ENCODE results near the gene TNFRSF1A.

Gene TNFRSF1A

DNA sequence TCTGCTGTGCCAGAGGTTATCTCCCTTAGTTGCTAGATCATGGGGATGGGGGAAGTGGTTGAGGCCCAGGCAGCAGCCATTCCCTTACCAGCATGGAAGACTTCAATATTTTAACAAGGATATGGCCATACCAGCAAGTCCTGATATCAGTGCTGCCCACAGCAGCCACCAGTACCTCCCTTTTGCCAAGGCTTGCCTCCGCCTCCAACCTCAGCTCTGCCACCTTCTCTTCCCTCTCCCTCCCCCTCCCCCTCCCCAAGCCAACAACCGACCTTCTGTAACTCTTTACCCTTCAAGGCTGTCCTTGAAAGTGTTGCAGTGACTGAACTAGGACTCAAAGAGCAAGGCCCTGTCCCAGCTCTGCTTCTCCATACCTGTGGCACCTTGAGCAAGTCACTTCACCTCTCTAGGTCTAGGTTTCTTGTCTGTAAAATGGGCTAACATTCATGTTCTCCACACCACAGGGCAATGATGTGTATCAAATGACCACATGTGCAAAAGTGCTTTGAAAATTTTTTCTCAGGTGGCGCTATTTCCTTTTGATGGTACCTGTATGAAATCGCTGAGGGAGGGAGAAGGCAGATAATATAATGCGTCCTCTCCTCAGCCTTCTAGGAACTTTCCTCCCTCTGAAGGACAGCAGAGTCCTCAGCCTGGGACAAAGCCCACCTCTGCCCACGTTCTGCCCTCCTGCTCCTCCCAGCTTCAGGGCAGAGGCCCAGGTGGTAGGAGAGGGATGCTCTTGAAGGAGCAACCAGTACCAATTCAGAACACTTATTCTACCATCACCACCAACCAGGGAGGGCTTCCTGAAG lies 16.7 kb downstream of the TNFRSF1A start:
- Histone ChIP-seq H3K4me3 (replicated peaks; ENCODE audit: insufficient read depth, low read length) (no peak overlapping the region), H3K27ac (replicated peaks) (no peak overlapping the region), H3K27me3 (ENCODE audit: insufficient read depth, poor library complexity, severe bottlenecking) (no peaks in the 10 kb centered on the region)
- no peak for DNase-seq (ENCODE audit: low read depth in 1 of 2, low spot score in 1 of 2)
- TF ChIP-seq POLR2AphosphoS5 (IDR thresholded peaks at IDR 0.05; ENCODE audit: low read depth) (peak; percentile 29; the same call in 1 of the 2 replicates), SPI1 (IDR thresholded peaks at IDR 0.05; ENCODE audit: borderline replicate concordance, low read depth) (peak; percentile 28; the same call in 1 of the 2 replicates)
- TF ChIP-seq, protein P1, sequence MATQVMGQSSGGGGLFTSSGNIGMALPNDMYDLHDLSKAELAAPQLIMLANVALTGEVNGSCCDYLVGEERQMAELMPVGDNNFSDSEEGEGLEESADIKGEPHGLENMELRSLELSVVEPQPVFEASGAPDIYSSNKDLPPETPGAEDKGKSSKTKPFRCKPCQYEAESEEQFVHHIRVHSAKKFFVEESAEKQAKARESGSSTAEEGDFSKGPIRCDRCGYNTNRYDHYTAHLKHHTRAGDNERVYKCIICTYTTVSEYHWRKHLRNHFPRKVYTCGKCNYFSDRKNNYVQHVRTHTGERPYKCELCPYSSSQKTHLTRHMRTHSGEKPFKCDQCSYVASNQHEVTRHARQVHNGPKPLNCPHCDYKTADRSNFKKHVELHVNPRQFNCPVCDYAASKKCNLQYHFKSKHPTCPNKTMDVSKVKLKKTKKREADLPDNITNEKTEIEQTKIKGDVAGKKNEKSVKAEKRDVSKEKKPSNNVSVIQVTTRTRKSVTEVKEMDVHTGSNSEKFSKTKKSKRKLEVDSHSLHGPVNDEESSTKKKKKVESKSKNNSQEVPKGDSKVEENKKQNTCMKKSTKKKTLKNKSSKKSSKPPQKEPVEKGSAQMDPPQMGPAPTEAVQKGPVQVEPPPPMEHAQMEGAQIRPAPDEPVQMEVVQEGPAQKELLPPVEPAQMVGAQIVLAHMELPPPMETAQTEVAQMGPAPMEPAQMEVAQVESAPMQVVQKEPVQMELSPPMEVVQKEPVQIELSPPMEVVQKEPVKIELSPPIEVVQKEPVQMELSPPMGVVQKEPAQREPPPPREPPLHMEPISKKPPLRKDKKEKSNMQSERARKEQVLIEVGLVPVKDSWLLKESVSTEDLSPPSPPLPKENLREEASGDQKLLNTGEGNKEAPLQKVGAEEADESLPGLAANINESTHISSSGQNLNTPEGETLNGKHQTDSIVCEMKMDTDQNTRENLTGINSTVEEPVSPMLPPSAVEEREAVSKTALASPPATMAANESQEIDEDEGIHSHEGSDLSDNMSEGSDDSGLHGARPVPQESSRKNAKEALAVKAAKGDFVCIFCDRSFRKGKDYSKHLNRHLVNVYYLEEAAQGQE (IDR thresholded peaks at IDR 0.05; ENCODE audit: insufficient replicate concordance, low read depth) = no peak

DNA sequence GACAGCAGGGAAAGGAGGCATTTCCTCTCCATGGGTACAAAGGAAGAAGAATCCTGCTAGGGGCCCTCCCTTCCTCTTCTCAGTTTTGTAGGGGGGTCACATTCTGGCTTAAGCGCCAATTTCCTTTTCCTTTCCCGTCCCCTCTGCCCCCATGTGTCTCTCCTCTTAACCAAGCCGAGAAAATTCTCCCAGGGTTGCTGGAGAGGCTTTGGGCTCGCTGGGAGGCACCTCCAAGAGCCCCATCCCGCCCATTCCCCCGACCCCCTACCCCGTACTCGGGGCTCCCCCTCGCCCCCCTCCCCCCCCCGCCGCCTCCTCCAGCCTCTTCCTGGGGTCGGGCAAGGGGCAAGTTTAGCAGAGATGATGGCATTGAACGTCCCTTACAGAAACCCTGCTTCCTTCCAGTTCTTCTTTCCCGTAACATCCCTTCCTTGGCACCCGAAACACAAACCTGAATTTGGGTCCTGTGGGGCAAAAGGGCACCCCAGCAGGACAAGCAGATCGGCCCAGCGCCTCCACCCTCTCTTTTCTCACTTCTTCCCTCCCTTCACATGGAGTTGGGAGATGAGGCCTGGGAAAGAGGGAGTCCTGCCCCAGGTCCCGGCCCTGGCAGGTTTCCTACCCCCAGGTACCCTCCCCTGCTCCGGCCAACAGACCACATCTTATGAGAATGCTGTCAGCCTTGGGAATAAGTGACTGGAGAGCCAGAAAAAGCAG lies 17.7 kb downstream of the TNFRSF1A start:
- TF ChIP-seq, protein P1 (IDR thresholded peaks at IDR 0.05; ENCODE audit: insufficient replicate concordance, low read depth) = no peak
- TF ChIP-seq POLR2AphosphoS5 (IDR thresholded peaks at IDR 0.05; ENCODE audit: low read depth) = 0 out of 2 replicates have a peak, but pooled peaks have one; percentile 3
- H3K4me3 ChIP-seq (replicated peaks; ENCODE audit: insufficient read depth, low read length) = no peak overlapping the region
- DNase-seq (ENCODE audit: low read depth in 1 of 2, low spot score in 1 of 2) = no peak
- H3K27ac ChIP-seq (replicated peaks) = peak overlapping the region; percentile 36
- H3K27me3 ChIP-seq (ENCODE audit: insufficient read depth, poor library complexity, severe bottlenecking) = no peaks in the 10 kb centered on the region

DNA sequence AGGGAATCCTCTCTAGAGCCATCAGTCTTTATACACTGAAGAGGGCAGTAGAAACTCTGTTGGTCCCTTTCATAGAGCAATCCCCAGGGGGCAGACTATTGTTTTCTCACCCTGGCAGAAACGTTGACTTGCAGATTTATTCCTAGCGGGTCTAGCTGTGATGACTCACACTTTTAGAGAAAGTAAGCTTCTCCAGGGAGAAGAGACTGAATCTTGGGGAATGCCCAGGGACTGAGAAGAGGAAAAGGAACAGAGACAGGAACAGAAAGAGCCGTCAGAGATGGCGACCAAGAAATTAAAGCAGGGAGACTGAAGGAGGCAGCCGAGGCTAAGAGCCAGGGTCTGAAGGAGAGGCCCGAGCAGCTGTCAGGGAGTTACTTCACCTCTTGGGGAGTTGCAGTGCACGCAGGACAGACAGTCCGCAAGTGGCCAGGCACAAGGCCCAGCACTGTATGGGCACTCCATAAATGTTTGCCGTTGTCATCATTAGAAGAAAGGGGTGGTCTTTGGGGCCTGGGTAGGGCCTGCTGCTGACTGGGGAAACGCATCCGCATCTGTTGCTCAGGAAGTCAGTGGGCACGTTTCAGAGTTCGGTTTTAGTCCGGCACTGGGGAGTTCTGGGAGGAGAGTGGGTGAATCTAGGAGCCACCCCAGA lies 18.4 kb downstream of the TNFRSF1A start:
- no peak for TF ChIP-seq SPI1 (IDR thresholded peaks at IDR 0.05; ENCODE audit: borderline replicate concordance, low read depth)
- peak; percentile 60 for TF ChIP-seq POLR2AphosphoS5 (IDR thresholded peaks at IDR 0.05; ENCODE audit: low read depth)
- H3K4me3 ChIP-seq (replicated peaks; ENCODE audit: insufficient read depth, low read length) = no peak overlapping the region
- H3K27ac ChIP-seq (replicated peaks) = peak overlapping the region; percentile 36
- no peaks in the 10 kb centered on the region for H3K27me3 ChIP-seq (ENCODE audit: insufficient read depth, poor library complexity, severe bottlenecking)
- peak; percentile 72 to 85 for DNase-seq (ENCODE audit: low read depth in 1 of 2, low spot score in 1 of 2)

DNA sequence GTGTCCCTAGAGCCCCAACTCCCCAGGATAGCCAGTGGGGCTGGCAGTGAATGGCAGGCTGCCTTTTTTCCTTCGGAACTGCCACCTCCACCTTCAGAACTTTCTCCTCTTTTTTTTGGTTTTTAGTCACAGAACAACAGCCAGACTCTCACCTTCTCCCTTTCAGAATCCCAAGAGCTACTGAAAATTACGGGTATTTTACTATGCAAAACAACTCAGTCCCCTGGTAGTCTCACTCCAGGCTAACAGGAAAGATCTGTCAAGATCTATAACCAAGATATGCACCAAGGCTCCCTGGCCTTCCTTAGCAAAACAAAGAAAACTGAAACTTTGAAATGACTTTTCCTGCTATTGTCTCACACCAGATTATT lies 18.9 kb downstream of the TNFRSF1A start:
- Histone ChIP-seq H3K4me3 (replicated peaks; ENCODE audit: insufficient read depth, low read length) (no peak overlapping the region), H3K27ac (replicated peaks) (no peak overlapping the region), H3K27me3 (ENCODE audit: insufficient read depth, poor library complexity, severe bottlenecking) (no peaks in the 10 kb centered on the region)
- DNase-seq (ENCODE audit: low read depth in 1 of 2, low spot score in 1 of 2) = no peak
- TF ChIP-seq GABPA (IDR thresholded peaks at IDR 0.05; ENCODE audit: low read depth) (no peak), SPI1 (IDR thresholded peaks at IDR 0.05; ENCODE audit: borderline replicate concordance, low read depth) (no peak), POLR2AphosphoS5 (IDR thresholded peaks at IDR 0.05; ENCODE audit: low read depth) (no peak)
- TF ChIP-seq, protein P1 (IDR thresholded peaks at IDR 0.05; ENCODE audit: insufficient replicate concordance, low read depth) = no peak
- TF ChIP-seq, protein P2, sequence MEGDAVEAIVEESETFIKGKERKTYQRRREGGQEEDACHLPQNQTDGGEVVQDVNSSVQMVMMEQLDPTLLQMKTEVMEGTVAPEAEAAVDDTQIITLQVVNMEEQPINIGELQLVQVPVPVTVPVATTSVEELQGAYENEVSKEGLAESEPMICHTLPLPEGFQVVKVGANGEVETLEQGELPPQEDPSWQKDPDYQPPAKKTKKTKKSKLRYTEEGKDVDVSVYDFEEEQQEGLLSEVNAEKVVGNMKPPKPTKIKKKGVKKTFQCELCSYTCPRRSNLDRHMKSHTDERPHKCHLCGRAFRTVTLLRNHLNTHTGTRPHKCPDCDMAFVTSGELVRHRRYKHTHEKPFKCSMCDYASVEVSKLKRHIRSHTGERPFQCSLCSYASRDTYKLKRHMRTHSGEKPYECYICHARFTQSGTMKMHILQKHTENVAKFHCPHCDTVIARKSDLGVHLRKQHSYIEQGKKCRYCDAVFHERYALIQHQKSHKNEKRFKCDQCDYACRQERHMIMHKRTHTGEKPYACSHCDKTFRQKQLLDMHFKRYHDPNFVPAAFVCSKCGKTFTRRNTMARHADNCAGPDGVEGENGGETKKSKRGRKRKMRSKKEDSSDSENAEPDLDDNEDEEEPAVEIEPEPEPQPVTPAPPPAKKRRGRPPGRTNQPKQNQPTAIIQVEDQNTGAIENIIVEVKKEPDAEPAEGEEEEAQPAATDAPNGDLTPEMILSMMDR (IDR thresholded peaks at IDR 0.05; ENCODE audit: insufficient read depth, low read length) = no peak

All from HL-60 (cell line).